MM.1S (cell line): Measurements from ENCODE around the gene CAPZA1.
A peak's percentile ranks its signal among the peaks of the same experiment; 100 is the strongest.

ENCODE experiments used
- DNase-seq: peaks from one replicate; pipeline ENCODE4 v3.0.0-alpha.2; 2015
- H2AFZ ChIP-seq: fragments of 300-600 bp; sonication (generic); 2 replicates; pipeline ENCODE4 v1.6.0; 2016; ENCODE audit warnings: antibody characterized with exemption, low read length
- H3F3A ChIP-seq: fragments of 300-600 bp; sonication (generic); 2 replicates; pipeline ENCODE4 v1.6.1; 2016; ENCODE audit warnings: mild to moderate bottlenecking, antibody characterized with exemption, low read length, moderate library complexity, mixed read lengths; ENCODE audit not compliant: insufficient read depth
- H3K27ac ChIP-seq: fragments of 300-600 bp; sonication (generic); 2 replicates; pipeline ENCODE4 v1.5.1; 2016; ENCODE audit warnings: mild to moderate bottlenecking, low read length
- H3K27me3 ChIP-seq: fragments of 300-600 bp; sonication (generic); replicated peaks from 2 replicates; pipeline ENCODE4 v1.6.0; 2016; ENCODE audit warnings: low read length; ENCODE audit not compliant: insufficient read depth
- H3K36me3 ChIP-seq: fragments of 300-600 bp; sonication (generic); replicated peaks from 2 replicates; pipeline ENCODE4 v1.6.1; 2016; ENCODE audit warnings: mild to moderate bottlenecking, low read length, mixed read lengths; ENCODE audit not compliant: insufficient read depth
- H3K4me1 ChIP-seq: fragments of 300-600 bp; sonication (generic); 2 replicates; pipeline ENCODE4 v1.6.1; 2016; ENCODE audit warnings: low read length, mixed read lengths
- H3K4me2 ChIP-seq: fragments of 300-600 bp; sonication (generic); 2 replicates; pipeline ENCODE4 v1.6.0; 2016; ENCODE audit warnings: low read depth, low read length
- H3K4me3 ChIP-seq: fragments of 300-600 bp; sonication (generic); 2 replicates; pipeline ENCODE4 v1.5.1; 2016; ENCODE audit warnings: low read length, mixed read lengths
- H3K79me2 ChIP-seq: fragments of 300-600 bp; sonication (generic); 2 replicates; pipeline ENCODE4 v1.6.1; 2016; ENCODE audit warnings: mixed run types, low read length, mixed read lengths
- H3K9ac ChIP-seq: fragments of 300-600 bp; sonication (generic); 2 replicates; pipeline ENCODE4 v1.6.1; 2016; ENCODE audit warnings: low read length, mixed read lengths
- H3K9me2 ChIP-seq: fragments of 300-600 bp; sonication (generic); replicated peaks from 2 replicates; pipeline ENCODE4 v1.6.1; 2016; ENCODE audit warnings: mild to moderate bottlenecking, low read length, mixed read lengths; ENCODE audit not compliant: insufficient read depth
- H3K9me3 ChIP-seq: fragments of 300-600 bp; sonication (generic); replicated peaks from 2 replicates; pipeline ENCODE4 v1.6.1; 2016; ENCODE audit warnings: mild to moderate bottlenecking, low read length, mixed read lengths; ENCODE audit not compliant: insufficient read depth
- H4K20me1 ChIP-seq: fragments of 300-600 bp; sonication (generic); 2 replicates; pipeline ENCODE4 v1.6.1; 2016; ENCODE audit warnings: mild to moderate bottlenecking, low read length, moderate library complexity, mixed read lengths; ENCODE audit not compliant: insufficient read depth
- EZH2 ChIP-seq: fragments of 300-600 bp; sonication (generic); optimal IDR thresholded peaks from 2 replicates; pipeline ENCODE3; 2017; ENCODE audit warnings: low read depth, mild to moderate bottlenecking, antibody characterized with exemption, low read length, mixed read lengths
- EZH2phosphoT487 ChIP-seq: fragments of 300-600 bp; sonication (generic); IDR thresholded peaks from 2 replicates; pipeline ENCODE4 v1.6.1; 2018; ENCODE audit warnings: antibody characterized with exemption, low read length
- TF ChIP-seq, protein P1 (sequence below): fragments of 300-600 bp; sonication (generic); IDR thresholded peaks from 2 replicates; pipeline ENCODE4 v1.5.1; 2016; ENCODE audit warnings: antibody characterized with exemption, low read length, mixed read lengths

CAPZA1 gene

DNA sequence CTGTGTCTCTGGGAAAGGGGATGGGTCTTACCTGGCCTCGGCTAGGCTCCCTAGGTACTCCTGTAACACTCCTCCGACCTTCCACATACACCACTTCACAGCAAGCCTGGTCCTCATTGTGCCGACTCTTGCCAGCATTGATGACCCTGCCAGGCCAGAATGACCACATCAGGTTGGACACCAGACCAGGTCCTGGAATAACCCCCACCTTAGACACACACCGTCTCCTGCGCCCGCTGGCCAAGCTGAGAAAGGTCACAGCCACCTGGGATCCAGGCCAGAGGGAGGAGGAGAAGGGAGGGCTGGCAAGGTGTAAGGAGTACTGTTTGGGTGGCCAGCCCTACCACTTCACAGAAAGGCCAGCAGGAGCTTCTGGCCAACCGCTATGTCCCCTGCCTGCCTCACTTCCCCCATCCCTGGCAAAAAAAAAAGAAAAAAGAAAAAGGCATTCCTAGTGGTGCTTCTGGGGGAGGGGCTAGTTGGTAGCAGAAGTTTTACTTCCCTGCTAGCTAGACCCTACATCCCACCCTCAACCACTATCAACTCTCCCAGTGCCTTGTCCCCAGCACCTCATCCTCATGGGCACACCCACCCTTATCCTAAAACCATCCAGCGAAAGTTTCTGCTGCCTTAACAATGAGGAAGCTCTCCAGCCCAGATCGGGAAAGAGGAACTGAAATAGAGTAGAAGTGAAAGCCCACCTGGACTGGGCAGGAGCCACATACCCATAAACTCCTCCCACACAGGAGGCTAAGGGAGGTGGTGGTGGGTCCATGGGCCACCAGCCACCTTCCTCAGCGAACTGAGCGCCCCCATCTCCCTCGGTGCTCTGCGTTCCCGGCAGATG, 94.1 kb downstream of the CAPZA1 start:
- Histone ChIP-seq H3K4me1 (peaks cover 5% of the 10 kb centered on the region; the same call in 1 of the 2 replicates), H3K36me3 (no peaks in the 10 kb centered on the region), H3K9me2 (no peaks in the 10 kb centered on the region), H3K27ac (no peak overlapping the region), H3K9ac (no peak overlapping the region), H3F3A (no peaks in the 10 kb centered on the region), H2AFZ (no peak overlapping the region), H3K9me3 (no peaks in the 10 kb centered on the region), H4K20me1 (no peaks in the 10 kb centered on the region), H3K4me3 (peak overlapping the region; percentile 55), H3K4me2 (peak overlapping the region; percentile 96), H3K79me2 (no peaks in the 10 kb centered on the region), H3K27me3 (peaks cover 11% of the 10 kb centered on the region)
- TF ChIP-seq EZH2, result no peak
- TF ChIP-seq EZH2phosphoT487, result no peak
- TF ChIP-seq, protein P1, sequence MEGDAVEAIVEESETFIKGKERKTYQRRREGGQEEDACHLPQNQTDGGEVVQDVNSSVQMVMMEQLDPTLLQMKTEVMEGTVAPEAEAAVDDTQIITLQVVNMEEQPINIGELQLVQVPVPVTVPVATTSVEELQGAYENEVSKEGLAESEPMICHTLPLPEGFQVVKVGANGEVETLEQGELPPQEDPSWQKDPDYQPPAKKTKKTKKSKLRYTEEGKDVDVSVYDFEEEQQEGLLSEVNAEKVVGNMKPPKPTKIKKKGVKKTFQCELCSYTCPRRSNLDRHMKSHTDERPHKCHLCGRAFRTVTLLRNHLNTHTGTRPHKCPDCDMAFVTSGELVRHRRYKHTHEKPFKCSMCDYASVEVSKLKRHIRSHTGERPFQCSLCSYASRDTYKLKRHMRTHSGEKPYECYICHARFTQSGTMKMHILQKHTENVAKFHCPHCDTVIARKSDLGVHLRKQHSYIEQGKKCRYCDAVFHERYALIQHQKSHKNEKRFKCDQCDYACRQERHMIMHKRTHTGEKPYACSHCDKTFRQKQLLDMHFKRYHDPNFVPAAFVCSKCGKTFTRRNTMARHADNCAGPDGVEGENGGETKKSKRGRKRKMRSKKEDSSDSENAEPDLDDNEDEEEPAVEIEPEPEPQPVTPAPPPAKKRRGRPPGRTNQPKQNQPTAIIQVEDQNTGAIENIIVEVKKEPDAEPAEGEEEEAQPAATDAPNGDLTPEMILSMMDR, result no peak
- no peak for DNase-seq

DNA sequence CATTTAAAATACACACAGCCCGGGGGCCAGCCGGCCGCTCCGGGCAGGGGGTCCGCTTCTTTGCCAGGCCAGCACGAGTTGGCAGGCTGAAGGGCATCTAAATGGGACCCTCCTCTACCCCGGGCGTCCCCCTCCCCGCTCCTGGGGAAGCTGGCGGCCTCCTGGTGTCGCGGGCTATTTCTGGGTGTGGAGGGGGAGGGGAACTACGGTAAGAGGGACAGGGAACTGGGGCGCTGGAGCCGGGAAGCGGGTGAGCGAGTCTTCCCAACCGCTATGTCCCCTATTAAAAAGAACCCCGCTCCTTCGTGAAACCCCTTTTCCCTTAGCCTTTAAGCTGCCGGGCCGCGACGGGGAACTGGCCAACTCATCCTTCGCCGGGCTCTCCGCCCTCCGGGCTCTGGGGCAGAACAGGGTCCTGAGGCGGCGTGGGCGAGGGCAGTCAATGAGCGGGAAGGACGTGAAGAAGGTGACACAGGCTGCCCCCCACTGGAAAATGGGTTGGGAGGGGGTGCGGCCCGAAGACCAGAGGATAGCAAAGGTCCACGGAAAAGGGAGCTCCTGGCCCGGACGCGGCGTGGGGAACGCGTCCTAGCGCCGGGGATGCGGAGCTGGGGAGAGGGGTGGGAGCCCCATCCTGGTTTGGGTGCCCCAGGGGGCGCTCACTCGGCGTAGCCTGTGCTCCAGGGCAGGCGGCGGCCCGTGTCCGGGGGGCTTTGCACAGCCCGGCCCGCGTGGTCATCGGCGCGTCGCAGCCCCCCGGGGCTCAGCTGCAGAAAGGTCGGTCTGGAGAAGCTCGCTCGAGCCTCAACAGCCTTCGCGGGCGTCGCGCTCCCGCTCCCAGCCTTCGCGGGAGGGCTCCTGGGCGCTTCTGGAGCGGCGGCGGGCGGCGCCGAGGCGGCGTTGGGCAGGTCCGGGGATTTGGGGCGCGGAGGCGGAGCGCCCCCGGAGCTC, 95.0 kb downstream of the CAPZA1 start:
- H2AFZ ChIP-seq, result 0 out of 2 replicates have a peak overlapping the region, but pooled peaks have one; percentile 27
- H3K79me2 ChIP-seq, result no peaks in the 10 kb centered on the region
- peaks cover 12% of the 10 kb centered on the region for H3K27me3 ChIP-seq
- H3F3A ChIP-seq, result no peaks in the 10 kb centered on the region
- no peak overlapping the region for H3K27ac ChIP-seq
- no peaks in the 10 kb centered on the region for H3K36me3 ChIP-seq
- no peak for DNase-seq
- H3K4me2 ChIP-seq, result peak overlapping the region; percentile 96
- no peak overlapping the region for H3K9ac ChIP-seq
- TF ChIP-seq EZH2phosphoT487, result no peak
- no peak for TF ChIP-seq EZH2
- TF ChIP-seq, protein P1, result no peak
- no peaks in the 10 kb centered on the region for H3K9me2 ChIP-seq
- H3K9me3 ChIP-seq, result no peaks in the 10 kb centered on the region
- H3K4me3 ChIP-seq, result peak overlapping the region; percentile 55
- H4K20me1 ChIP-seq, result no peaks in the 10 kb centered on the region
- peaks cover 5% of the 10 kb centered on the region; the same call in 1 of the 2 replicates for H3K4me1 ChIP-seq

DNA sequence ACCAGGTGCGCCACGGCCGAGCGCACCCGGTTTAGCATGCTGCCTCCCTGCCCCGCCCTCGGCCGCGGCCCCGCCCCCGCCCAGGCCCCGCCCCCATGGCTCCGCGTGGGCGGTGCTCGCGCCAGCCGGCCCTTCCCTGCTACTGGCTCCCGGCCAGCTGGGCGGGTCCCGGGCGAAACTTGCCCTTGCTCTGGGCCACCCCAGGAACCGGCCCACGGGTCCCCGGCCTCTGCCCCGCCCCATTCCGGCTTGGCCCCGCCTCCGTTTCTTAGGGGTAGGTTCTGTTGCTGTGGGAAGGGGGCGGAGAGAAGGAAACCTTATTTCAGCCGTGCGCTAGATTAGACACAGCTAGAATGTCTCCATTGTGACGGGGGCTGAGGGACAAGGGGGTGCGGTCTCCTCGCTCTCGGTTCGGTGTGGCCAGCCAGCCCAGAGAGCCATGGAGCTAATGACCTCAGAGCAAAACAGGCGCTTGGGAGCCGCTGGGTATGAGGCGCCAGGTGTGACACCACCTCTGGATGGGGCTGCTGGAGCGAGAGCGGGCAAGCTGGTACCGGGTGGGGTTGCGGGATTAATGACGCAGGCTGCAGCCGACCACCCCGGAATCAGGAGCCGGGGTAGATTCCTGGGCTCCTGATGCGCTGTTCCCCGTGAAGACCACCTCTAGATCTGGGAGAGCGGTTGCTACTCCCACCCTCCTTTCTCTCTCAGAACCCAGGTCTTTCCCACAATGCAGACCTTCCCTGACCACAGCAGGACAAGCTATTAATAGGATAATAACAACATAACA, 95.8 kb downstream of the CAPZA1 start, which contains the start of gene PPM1J:
PPM1J (minus strand) TSS at position 69 of the 790 bp plus-strand sequence; CDS start at position 38, 31 bp downstream.
- Histone ChIP-seq H3K9me2 (no peaks in the 10 kb centered on the region), H3F3A (no peaks in the 10 kb centered on the region), H3K4me2 (peak within 1 kb of the TSS; percentile 96), H3K9ac (no peak within 1 kb of the TSS), H3K27me3 (peaks cover 16% of the 10 kb centered on the region), H3K4me1 (peaks cover 5% of the 10 kb centered on the region; the same call in 1 of the 2 replicates), H3K27ac (no peak within 1 kb of the TSS), H3K79me2 (no peaks in the 10 kb centered on the region), H3K36me3 (no peaks in the 10 kb centered on the region), H3K9me3 (no peaks in the 10 kb centered on the region), H4K20me1 (no peaks in the 10 kb centered on the region), H2AFZ (peak within 1 kb of the TSS; percentile 42; the same call in 1 of the 2 replicates), H3K4me3 (peak within 1 kb of the TSS; percentile 55)
- TF ChIP-seq, protein P1, result no peak
- no peak for TF ChIP-seq EZH2phosphoT487
- TF ChIP-seq EZH2, result no peak
- peak; percentile 89 for DNase-seq
